Stimulated activated CD4-positive, alpha-beta T cell treated with anti-CD3 and anti-CD28 coated beads, Interleukin-4, amount 100 ng/mL, for 48 hours (primary cell): ENCODE results near the gene LDLRAD4.

Experiments used
- DNase-seq, 2 donors: peaks; one replicate each; pipeline ENCODE4 v3.0.0-alpha.2; 2020; ENCODE audit warnings: low read depth in 2 of 2

LDLRAD4 gene

DNA sequence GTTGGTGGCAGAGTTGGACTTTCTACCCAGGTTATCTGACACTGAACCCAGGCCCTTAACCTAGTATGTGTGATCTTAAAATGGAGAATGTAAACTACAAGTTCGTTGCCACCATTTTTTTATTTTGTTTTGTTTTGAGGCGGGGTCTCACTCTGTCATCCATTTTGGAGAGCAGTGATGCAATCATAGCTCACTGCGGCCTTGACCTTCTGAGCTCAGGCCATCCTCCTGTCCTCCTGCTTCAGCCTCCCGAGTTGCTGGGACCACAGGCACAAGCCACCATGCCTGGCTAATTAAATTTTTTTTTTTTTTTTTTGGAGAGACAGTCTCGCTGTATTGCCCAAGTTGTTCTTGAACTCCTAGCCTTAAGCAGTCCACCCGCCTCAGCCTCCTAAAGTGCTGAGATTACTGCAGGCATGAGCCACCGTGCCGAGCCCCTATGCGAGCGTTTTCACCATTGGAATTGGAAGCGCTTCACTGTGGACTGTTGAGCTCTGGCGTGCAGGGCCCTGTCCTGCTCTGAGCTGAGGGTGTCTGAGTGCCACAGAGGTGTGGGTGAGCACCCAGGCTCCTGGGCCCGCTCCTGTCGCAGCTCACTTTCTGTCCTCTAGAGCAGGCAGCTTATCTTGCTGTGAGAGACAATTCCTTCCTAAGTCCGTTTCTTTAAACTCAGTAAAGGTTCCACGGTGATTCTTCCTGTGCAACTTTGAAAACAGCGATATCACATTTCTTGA, 186.9 kb downstream of the LDLRAD4 start:
- DNase-seq, result no peak

GRCh38 chr18:13406049-13406615, 187.6 kb downstream of the LDLRAD4 start:
- DNase-seq, result no peak

- DNase-seq, result no peak
Observed at GRCh38 chr18:13406736-13407135, 188.2 kb downstream of the LDLRAD4 start.

GRCh38 chr18:13407484-13407883, 188.9 kb downstream of the LDLRAD4 start:
- DNase-seq, result no peak

GRCh38 chr18:13409026-13409425, 190.5 kb downstream of the LDLRAD4 start:
- DNase-seq, result no peak

- no peak for DNase-seq
Observed at GRCh38 chr18:13409997-13410396, 191.4 kb downstream of the LDLRAD4 start.

DNA sequence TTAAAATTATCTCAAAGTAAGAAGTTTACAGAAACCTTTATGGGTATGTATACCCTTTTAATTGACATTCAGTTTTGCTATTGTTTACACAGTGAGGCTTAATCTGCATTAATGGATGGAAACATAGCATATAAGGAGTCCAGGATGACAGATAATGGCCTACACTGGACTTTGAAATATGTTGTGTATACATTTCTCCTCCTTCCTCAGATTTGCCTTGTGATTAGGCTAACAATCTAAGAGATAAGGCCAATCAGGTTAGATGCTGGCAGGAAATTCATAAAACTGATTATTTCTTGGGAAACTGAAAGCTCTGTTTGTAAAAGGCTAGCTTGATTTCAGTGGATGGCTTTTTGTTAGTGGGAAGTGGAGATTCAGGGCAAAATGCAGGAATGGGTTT, 191.9 kb downstream of the LDLRAD4 start:
- DNase-seq, result no peak

DNA sequence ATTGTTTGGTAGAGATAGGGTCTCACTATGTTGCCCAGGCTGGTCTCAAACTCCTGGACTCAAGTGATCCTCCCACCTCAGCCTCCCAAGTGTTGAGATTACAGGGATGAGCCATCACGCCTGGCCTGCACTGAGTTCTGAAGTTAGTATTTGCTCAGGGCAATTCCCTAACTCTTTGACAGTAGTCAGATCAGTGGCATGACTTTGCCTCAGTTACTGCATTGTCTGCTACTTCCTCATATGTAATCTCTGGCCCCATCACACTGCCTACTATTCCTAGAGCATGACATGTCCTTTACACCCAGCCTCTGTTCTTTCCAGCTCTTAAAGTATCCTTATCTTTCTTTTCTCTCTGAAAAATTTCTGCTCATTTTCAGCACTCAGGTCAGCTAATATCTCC, 193.5 kb downstream of the LDLRAD4 start:
- DNase-seq, result no peak

DNA sequence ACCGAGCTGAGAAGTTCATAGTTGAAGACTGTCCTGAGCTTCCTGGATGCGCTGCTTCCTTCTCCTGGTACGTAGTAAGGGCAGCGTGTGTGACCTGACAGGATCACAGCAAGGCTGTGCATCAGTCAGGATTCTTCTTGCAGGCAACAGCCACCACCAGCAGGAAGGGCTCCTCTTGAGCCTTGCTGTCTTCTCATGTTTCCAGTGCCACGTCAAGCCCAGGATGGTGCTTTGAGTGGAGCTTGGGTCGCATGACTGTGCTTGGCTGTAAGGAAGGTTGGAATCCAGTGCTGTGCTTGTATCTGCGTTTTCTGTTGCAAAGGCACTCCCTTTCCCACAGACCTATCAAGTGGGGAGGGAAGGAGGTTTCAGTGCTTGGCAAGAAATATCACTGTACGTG, 194.3 kb downstream of the LDLRAD4 start:
- no peak for DNase-seq

- no peak for DNase-seq
Observed at GRCh38 chr18:13414102-13414501, 195.5 kb downstream of the LDLRAD4 start.

DNA sequence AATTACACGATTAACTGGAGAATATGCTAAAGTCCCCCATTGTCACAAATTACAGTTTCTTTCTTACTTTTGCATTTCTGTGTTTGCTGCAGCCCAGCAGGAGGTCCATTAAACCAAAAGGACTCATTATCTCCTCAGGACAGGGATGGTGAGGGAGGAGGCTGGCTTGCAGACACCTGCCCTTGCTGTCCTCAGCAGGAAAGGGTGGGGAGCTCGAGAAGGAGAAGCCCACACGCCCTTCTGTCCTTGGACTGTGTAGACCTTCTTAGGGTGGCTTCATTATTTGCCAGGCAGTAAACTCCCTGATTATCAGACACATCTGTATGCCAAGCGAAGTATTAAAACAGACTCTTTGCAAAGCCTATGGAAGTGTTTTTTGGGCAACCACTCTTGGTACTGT, 196.0 kb downstream of the LDLRAD4 start:
- DNase-seq, result no peak

GRCh38 chr18:13415736-13416135, 197.2 kb downstream of the LDLRAD4 start:
- DNase-seq, result no peak

DNA sequence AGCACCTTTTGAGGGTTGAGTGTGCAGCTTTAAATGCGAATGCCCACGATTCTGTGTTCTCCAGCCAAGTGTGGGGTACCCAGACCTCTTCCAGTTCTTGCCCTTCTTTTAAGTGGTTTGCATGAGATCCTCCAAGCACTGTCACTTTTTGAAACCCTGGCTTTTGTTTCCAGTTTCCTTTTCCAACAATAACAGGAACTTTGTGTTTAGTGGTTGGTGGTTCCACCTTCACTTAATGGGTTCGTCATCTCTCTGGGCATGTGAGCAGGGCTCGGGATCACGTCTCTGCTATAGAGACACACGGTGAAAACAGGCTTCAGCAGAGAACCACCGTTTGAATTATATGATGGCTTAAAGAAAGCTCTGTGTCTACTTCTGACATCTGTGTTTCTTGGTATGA, 197.6 kb downstream of the LDLRAD4 start:
- DNase-seq, result no peak

DNA sequence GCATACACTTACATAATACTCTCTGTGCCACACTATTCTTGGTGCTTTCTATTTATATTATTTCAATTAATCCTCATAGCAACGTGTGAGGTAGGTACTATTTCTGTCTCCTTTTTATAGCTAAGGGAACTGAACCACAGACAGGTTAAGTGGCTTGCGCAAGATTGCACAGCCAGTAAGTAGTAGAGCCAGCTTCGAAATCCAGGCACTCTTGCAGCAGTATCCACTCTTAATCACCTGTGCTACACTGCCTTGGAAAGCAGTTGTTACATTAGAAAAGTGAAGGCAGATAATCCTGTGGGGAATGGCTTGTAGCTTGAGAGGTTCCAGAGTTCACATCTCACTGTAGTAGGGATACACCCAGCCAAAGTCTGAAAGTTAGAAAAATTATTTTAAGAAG, 198.3 kb downstream of the LDLRAD4 start:
- no peak for DNase-seq

GRCh38 chr18:13418013-13418710, 199.6 kb downstream of the LDLRAD4 start:
- DNase-seq, result no peak

GRCh38 chr18:13420969-13421686, 202.6 kb downstream of the LDLRAD4 start:
- no peak for DNase-seq

DNA sequence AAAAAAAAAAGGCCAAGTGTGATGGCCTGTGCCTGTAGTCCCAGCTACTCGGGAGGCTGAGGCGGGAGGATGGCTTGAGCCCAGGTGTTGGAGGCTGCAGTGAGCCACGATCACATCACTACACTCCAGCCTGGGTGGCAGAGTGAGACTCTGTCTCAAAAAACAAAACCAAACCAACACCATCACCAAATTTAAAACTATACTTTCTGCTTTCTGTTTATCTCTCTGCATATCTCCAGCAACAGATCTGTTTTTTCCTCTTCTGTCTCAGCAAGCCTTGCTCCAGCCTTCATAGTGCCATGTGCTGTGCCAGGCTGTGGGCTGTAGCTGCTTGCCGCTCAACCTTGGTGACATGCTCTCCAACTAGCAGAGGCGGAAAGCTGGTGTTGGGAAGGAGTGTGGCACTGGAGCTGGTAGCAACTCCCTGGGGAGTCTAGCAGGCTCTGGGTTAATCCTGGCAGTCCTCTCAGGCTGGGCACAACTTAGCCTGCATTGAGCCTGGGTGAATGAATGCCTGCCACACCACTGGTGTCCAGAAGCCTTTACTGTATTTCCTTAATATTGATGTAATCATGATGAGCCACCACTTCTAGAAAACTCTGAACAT, 204.1 kb downstream of the LDLRAD4 start:
- no peak for DNase-seq

GRCh38 chr18:13423352-13423751, 204.8 kb downstream of the LDLRAD4 start:
- no peak for DNase-seq

GRCh38 chr18:13424363-13424762, 205.8 kb downstream of the LDLRAD4 start:
- DNase-seq, result no peak

DNA sequence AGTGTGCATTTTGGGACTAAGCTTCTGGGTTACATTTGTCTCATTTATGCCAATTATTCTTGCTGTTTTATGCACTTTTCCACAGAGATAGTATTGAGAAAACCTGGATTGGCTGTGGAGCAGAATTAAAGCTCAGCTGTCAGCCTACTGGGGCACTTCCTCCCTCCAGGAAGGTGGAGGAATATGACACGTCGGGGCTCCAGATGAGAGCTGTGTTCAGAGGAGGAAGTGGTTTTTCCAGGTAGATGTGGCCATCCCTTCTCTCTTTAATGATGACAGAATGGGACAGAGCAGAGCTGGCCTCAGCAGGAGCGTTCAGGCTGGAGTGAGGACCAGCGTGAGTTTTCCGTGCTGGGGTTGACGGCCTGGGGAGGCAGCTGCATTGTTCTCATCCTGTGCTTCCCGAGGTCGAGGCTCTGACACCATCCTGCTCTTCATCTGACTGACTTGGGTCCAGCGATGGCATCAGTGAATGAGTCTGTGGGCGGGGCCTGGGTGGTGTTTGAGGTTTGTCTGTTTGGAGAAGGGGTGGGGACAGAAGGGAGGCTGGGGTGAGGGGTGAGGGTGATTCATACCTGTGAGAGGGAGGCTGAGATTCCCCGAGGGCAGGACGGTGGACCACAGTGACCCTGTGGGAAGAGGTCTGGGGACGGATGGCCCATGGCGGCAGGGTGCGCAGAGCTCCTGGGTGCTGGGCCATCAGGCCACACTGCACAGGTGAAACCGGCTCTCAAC, 207.0 kb downstream of the LDLRAD4 start:
- DNase-seq, result no peak

- DNase-seq, result no peak
Observed at GRCh38 chr18:13427354-13427753, 208.8 kb downstream of the LDLRAD4 start.
